ENCODE data around the gene AZU1.
"Not testable (repeated sequence)": the region's sequence is repeated elsewhere in the genome, so short reads cannot be mapped to it uniquely, and the experiment has no call there.

The AZU1 gene

GRCh38 chr19:831407-832369 is 4.1 kb downstream of the AZU1 start:
- no peak for DNase-seq

DNA sequence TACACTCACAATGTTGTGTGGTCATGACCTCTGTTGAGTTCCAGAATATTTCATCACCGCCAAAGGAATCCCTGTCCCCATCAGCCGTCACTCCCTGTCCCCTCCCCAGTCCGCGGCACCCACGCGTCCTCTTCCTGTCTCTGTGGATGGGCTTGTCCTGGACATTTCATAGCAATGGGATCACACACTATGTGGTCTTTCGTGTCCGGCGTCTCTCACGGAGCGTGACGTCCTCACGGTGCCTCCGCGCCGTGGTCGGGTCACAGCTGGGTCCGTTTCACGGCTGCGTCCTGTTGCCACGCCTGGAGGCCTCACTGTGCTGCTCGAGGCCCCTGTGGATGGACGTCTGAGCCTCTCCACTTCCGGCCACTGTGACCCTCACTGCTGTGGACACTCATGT is 6.6 kb downstream of the AZU1 start:
- DNase-seq = no peak

- DNase-seq = no peak
Measured at GRCh38 chr19:835210-835810, 7.7 kb downstream of the AZU1 start.

GRCh38 chr19:840519-841206 is 13.0 kb downstream of the AZU1 start, which contains the start of gene PRTN3:
PRTN3 (plus strand) TSS chr19:840999; CDS start chr19:841009, 10 bp downstream.
- no peak for DNase-seq

- not testable (repeated sequence) for DNase-seq
Measured at GRCh38 chr19:842802-843179, 15.2 kb downstream of the AZU1 start.

GRCh38 chr19:843180-843835 is 15.7 kb downstream of the AZU1 start:
- DNase-seq = no peak

DNA sequence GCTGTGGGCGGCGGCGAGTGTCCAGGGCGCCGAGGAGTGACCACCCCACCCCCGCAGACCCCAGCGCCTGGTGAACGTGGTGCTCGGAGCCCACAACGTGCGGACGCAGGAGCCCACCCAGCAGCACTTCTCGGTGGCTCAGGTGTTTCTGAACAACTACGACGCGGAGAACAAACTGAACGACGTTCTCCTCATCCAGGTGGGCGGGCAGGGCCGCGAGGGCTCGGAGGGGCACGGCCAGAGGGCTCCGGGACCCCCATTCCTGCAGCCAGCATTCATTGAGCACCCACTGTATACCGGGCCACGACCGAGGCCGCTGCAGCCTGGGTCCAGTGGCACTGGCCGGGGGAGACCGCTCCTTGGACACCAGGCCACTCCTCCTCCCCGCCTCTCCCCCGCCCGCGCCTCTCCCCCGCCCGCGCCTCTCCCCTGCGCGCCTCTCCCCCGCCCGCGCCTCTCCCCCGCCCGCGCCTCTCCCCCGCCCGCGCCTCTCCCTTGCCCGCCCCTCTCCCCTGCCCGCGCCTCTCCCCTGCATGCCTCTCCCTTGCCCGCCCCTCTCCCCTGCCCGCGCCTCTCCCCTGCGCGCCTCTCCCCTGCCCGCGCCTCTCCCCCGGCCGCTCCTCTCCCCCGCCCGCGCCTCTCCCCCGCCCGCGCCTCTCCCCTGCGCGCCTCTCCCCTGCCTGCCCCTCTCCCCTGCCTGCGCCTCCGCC is 16.4 kb downstream of the AZU1 start:
- DNase-seq = no peak

DNA sequence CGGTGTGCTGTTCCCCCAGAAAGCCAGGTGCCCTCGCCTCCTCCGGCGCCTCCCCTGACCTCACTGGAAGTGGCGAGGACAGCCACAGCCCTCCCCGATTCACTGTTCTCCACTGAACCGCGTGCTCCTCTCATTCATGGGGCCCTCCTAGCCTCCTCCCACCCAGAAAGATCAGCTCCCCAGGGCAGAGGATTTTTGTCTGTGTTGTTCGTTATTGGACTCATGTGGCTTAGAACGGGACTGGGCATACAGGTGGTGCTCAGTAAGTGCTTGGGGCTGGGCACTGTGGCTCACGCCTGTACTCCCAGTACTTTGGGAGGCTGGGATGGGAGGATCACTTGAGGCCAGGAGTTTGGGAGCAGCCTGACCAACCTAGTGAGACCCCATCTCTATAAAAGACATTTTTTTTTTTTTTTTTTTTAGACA is 16.9 kb downstream of the AZU1 start:
- DNase-seq = no peak

GRCh38 chr19:845707-846521 is 18.3 kb downstream of the AZU1 start:
- DNase-seq = no peak

DNA sequence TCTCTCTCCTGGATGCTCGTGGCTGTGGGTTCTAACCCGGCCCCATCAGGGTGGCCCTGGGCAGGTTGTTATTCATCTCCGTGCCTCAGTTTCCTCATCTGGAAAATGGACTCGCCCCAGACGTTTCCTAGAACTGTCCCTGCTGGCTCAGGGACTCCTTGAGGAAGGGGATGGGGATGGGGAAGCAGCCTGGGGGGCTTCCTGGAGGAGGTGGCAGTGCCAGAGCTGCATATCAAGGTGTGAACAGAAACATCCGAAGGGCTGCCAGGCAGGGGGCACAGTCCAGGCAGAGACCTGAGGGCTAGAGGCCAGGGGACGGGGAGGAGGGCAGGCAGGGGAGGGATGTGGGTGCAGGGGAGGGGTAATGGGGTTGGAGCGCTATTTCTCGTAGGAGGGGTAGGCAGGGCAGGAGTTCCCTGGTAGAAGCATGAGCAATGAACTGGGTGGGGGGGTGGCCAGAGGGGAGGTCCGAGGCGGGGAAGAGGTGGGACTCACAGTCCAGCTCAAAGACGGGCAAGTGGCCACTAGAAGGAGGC is 20.8 kb downstream of the AZU1 start:
- no peak for DNase-seq

- not testable (repeated sequence) for DNase-seq
Measured at GRCh38 chr19:849195-849594, 21.6 kb downstream of the AZU1 start.

GRCh38 chr19:850221-850978 is 22.8 kb downstream of the AZU1 start:
- peak; percentile 77 for DNase-seq

- no peak for DNase-seq
Measured at GRCh38 chr19:850979-851335, 23.3 kb downstream of the AZU1 start.

DNA sequence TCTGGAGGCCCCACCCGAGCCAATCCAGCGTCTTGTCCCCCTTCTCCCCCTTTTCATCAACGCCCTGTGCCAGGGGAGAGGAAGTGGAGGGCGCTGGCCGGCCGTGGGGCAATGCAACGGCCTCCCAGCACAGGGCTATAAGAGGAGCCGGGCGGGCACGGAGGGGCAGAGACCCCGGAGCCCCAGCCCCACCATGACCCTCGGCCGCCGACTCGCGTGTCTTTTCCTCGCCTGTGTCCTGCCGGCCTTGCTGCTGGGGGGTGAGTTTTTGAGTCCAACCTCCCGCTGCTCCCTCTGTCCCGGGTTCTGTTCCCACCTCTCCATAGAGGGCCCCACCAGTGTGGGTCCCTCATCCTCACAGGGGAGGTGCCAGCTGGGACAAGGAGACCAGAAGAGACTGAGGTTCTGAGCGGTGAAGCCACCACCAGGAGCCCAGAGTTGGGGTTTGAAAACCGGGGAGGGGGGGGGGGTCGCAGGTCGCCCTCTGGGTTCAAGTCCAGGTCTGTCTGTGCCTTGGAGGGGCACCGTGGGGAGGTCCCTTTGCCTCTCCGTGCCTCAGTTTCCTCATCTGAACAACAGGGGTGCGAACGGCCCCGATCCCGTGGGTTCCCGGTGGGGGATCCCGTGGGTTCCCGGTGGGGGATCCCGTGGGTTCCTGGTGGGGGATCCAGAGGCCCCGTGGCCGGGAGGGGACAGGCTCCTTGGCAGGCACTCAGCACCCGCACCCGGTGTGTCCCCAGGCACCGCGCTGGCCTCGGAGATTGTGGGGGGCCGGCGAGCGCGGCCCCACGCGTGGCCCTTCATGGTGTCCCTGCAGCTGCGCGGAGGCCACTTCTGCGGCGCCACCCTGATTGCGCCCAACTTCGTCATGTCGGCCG is 24.7 kb downstream of the AZU1 start, which contains the start of gene ELANE:
Gene ELANE, plus strand, starts transcription at position 168 of the 878 bp plus-strand sequence. Its CDS starts 26 bp downstream, at position 194.
- no peak for DNase-seq

- no peak for DNase-seq
Measured at GRCh38 chr19:853014-853585, 25.5 kb downstream of the AZU1 start.

DNA sequence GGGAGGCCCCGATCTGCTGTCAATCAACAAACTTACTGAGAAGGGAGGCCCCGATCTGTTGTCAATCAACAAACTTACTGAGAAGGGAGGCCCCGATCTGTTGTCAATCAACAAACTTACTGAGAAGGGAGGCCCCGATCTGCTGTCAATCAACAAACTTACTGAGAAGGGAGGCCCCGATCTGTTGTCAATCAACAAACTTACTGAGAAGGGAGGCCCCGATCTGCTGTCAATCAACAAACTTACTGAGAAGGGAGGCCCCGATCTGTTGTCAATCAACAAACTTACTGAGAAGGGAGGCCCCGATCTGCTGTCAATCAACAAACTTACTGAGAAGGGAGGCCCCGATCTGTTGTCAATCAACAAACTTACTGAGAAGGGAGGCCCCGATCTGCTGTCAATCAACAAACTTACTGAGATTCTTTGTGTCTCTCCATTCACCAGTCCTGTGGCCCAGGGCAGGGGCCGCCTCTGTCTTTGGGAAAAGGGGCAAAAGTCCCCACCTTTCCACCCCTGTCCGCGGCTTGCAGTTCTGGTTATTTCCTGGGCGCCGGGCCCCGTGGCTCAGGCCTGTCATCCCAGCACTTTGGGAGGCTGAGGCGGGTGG is 26.1 kb downstream of the AZU1 start:
- DNase-seq = not testable (repeated sequence)

- DNase-seq = no peak
Measured at GRCh38 chr19:854549-854948, 26.9 kb downstream of the AZU1 start.

DNA sequence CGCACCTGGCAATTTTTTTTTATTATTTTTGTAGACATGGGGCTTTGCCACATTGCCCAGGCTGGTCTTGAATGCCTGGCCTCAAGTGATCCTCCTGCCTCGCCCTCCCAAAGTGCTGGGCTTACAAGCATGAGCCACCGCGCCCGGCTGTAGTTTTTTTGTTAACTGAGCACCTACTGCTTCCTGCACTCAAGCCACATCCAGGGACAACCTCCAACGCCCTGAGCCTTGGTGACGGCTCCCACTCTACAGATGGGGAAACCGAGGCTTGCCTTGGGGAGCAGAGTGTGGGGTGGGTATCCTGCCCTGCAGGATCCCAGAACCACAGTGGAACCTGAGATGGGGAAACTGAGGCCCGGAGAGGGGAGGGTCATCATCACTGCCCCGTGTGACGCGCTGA is 27.5 kb downstream of the AZU1 start:
- no peak for DNase-seq
